ENCODE results near the gene HOXC4. TPM values are rescaled to one million over a fixed set of nuclear protein-coding genes. Genes with fewer than 3 reads are reported as not detected.
A peak's percentile ranks its signal among the peaks of the same experiment; 100 is the strongest.

HOXC4 gene
- total RNA-seq, 3 donors from 2014 or later: 1.8 to 2.3 (median 1.9) TPM

GRCh38 chr12:54027442-54027786, 26.2 kb upstream of the HOXC4 start:
- intact Hi-C loops (cut with DNase I; ENCODE audit: low total_unique reads): no loop called here
- H3K9me3 ChIP-seq: no peaks in the 10 kb centered on the region
- no peaks in the 10 kb centered on the region for H3K36me3 ChIP-seq
- no peaks in the 10 kb centered on the region for H3K27me3 ChIP-seq
- peak overlapping the region; percentile 84 to 88 for H3K27ac ChIP-seq
- DNase-seq (ENCODE audit: low spot score in 2 of 2): no peak
- peak overlapping the region; percentile 26 to 71 (median 59) for H3K4me3 ChIP-seq
- peaks cover 5 to 7% of the 10 kb centered on the region in 2 donors for H3K4me1 ChIP-seq
- no peak for TF ChIP-seq POLR2AphosphoS5 (IDR thresholded peaks at IDR 0.05)
- no peak for TF ChIP-seq POLR2A (IDR thresholded peaks at IDR 0.05)
- no peak for TF ChIP-seq CTCF (IDR thresholded peaks at IDR 0.05)

GRCh38 chr12:54028314-54029201, 25.1 kb upstream of the HOXC4 start, which contains the start of gene HOXC6:
HOXC6 (plus strand) TSS chr12:54028440; CDS start chr12:54028522, 82 bp downstream.
- H3K9me3 ChIP-seq: no peaks in the 10 kb centered on the region
- peak within 1 kb of the TSS; percentile 84 to 89 for H3K27ac ChIP-seq
- H3K4me1 ChIP-seq: peaks cover 5 to 7% of the 10 kb centered on the region in 2 donors
- TF ChIP-seq CTCF (IDR thresholded peaks at IDR 0.05) (no peak), POLR2AphosphoS5 (IDR thresholded peaks at IDR 0.05) (peak in 1 of 3 donors; percentile 22)
- H3K27me3 ChIP-seq: no peaks in the 10 kb centered on the region
- DNase-seq (ENCODE audit: low spot score in 2 of 2): peak in 1 of 2 donors; percentile 59
- intact Hi-C loops (cut with DNase I; ENCODE audit: low total_unique reads): no loop called here
- H3K36me3 ChIP-seq: no peaks in the 10 kb centered on the region
- H3K4me3 ChIP-seq: peak within 1 kb of the TSS; percentile 40 to 71 (median 59)

GRCh38 chr12:54029529-54030441, 23.9 kb upstream of the HOXC4 start:
- intact Hi-C loops (cut with DNase I; ENCODE audit: low total_unique reads): no loop called here
- Histone ChIP-seq H3K36me3 (no peaks in the 10 kb centered on the region), H3K4me3 (peak overlapping the region; percentile 40 to 71 (median 59)), H3K27me3 (no peaks in the 10 kb centered on the region), H3K9me3 (no peaks in the 10 kb centered on the region), H3K27ac (peak overlapping the region; percentile 84 to 89), H3K4me1 (peaks cover 5 to 7% of the 10 kb centered on the region in 2 donors)
- DNase-seq (ENCODE audit: low spot score in 2 of 2): peak in 1 of 2 donors; percentile 51
- no peak for TF ChIP-seq CTCF (IDR thresholded peaks at IDR 0.05)
- TF ChIP-seq POLR2A (IDR thresholded peaks at IDR 0.05): no peak
- no peak for TF ChIP-seq POLR2AphosphoS5 (IDR thresholded peaks at IDR 0.05)

- H3K36me3 ChIP-seq: no peaks in the 10 kb centered on the region
- no peaks in the 10 kb centered on the region for H3K9me3 ChIP-seq
- no peak for TF ChIP-seq POLR2AphosphoS5 (IDR thresholded peaks at IDR 0.05)
- no peak for TF ChIP-seq POLR2A (IDR thresholded peaks at IDR 0.05)
- TF ChIP-seq CTCF (IDR thresholded peaks at IDR 0.05): no peak
- peaks cover 5 to 7% of the 10 kb centered on the region in 2 donors for H3K4me1 ChIP-seq
- peak overlapping the region; percentile 84 to 89 for H3K27ac ChIP-seq
- no peaks in the 10 kb centered on the region for H3K27me3 ChIP-seq
- intact Hi-C loops (cut with DNase I; ENCODE audit: low total_unique reads): no loop called here
- peak overlapping the region; percentile 40 to 71 (median 59) for H3K4me3 ChIP-seq
- no peak for DNase-seq (ENCODE audit: low spot score in 2 of 2)
Measured at GRCh38 chr12:54030442-54030801, 23.2 kb upstream of the HOXC4 start.
